ENCODE measurements around the gene XYLT1. TPM values are rescaled to one million over a fixed set of nuclear protein-coding genes. Genes with fewer than 3 reads are reported as not detected.

Gene XYLT1
- total and polyA plus RNA-seq, 10 of the 15 experiments (the other 5 are each of a cell fraction or from before 2014, with no cell fraction given) = 0.88 to 14.8 (median 5.8) TPM

- TF ChIP-seq HDGF (IDR thresholded peaks at IDR 0.05) = no peak
- no peak for TF ChIP-seq FOS (IDR thresholded peaks at IDR 0.05; ENCODE audit: borderline replicate concordance, extremely low read depth, insufficient read length)
- peak; percentile 69 for TF ChIP-seq MTA2 (IDR thresholded peaks at IDR 0.05; ENCODE audit: low read depth)
- 0 out of 2 replicates have a peak, but pooled peaks have one; percentile 26 for TF ChIP-seq CHD2 (IDR thresholded peaks at IDR 0.05; ENCODE audit: borderline replicate concordance, low read depth, low read length)
- no peak for TF ChIP-seq MEF2A (IDR thresholded peaks at IDR 0.05; ENCODE audit: insufficient read depth, low read depth, low read length)
- no peak for TF ChIP-seq CHD4 (IDR thresholded peaks at IDR 0.05)
- TF ChIP-seq ZNF207 (IDR thresholded peaks at IDR 0.05; ENCODE audit: borderline replicate concordance) = peak; percentile 77
- TF ChIP-seq FOXK2 (IDR thresholded peaks at IDR 0.05) = peak; percentile 62; the same call in 1 of the 2 replicates
- no peak for TF ChIP-seq BRCA1 (IDR thresholded peaks at IDR 0.05; ENCODE audit: low read depth, low read length)
- no peak for TF ChIP-seq SIN3A (IDR thresholded peaks at IDR 0.05; ENCODE audit: low read depth, low read length)
- peak; percentile 47; the same call in 1 of the 2 replicates for TF ChIP-seq FOXM1 (IDR thresholded peaks at IDR 0.05; ENCODE audit: low read depth, low read length)
- no peak for TF ChIP-seq POLR2AphosphoS2 (IDR thresholded peaks at IDR 0.05; ENCODE audit: low read depth, low read length)
- peak; percentile 66 for TF ChIP-seq ATF7 (IDR thresholded peaks at IDR 0.05; ENCODE audit: low read depth)
- TF ChIP-seq CREM (IDR thresholded peaks at IDR 0.05; ENCODE audit: low read depth) = peak; percentile 71; the same call in 1 of the 2 replicates
- TF ChIP-seq NFIC (IDR thresholded peaks at IDR 0.05; ENCODE audit: low read depth, low read length) = peak; percentile 75
- TF ChIP-seq ZNF622 (IDR thresholded peaks at IDR 0.05) = no peak
- TF ChIP-seq YY1 (IDR thresholded peaks at IDR 0.05; ENCODE audit: low read depth, low read length) = peak; percentile 78
- TF ChIP-seq YBX1 (IDR thresholded peaks at IDR 0.05) = no peak
- 0 out of 2 replicates have a peak, but pooled peaks have one; percentile 42 for TF ChIP-seq TCF12 (IDR thresholded peaks at IDR 0.05; ENCODE audit: low read depth, low read length)
- TF ChIP-seq TCF7 (IDR thresholded peaks at IDR 0.05; ENCODE audit: borderline replicate concordance) = peak; percentile 92
- TF ChIP-seq ZNF274 (IDR thresholded peaks at IDR 0.05; ENCODE audit: insufficient read depth, insufficient read length) = no peak
- TF ChIP-seq, protein P1, sequence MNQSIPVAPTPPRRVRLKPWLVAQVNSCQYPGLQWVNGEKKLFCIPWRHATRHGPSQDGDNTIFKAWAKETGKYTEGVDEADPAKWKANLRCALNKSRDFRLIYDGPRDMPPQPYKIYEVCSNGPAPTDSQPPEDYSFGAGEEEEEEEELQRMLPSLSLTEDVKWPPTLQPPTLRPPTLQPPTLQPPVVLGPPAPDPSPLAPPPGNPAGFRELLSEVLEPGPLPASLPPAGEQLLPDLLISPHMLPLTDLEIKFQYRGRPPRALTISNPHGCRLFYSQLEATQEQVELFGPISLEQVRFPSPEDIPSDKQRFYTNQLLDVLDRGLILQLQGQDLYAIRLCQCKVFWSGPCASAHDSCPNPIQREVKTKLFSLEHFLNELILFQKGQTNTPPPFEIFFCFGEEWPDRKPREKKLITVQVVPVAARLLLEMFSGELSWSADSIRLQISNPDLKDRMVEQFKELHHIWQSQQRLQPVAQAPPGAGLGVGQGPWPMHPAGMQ (IDR thresholded peaks at IDR 0.05; ENCODE audit: borderline replicate concordance) = no peak
- no peak for TF ChIP-seq IRF3 (IDR thresholded peaks at IDR 0.05)
- TF ChIP-seq, protein P2, sequence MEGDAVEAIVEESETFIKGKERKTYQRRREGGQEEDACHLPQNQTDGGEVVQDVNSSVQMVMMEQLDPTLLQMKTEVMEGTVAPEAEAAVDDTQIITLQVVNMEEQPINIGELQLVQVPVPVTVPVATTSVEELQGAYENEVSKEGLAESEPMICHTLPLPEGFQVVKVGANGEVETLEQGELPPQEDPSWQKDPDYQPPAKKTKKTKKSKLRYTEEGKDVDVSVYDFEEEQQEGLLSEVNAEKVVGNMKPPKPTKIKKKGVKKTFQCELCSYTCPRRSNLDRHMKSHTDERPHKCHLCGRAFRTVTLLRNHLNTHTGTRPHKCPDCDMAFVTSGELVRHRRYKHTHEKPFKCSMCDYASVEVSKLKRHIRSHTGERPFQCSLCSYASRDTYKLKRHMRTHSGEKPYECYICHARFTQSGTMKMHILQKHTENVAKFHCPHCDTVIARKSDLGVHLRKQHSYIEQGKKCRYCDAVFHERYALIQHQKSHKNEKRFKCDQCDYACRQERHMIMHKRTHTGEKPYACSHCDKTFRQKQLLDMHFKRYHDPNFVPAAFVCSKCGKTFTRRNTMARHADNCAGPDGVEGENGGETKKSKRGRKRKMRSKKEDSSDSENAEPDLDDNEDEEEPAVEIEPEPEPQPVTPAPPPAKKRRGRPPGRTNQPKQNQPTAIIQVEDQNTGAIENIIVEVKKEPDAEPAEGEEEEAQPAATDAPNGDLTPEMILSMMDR (IDR thresholded peaks at IDR 0.05 in 2 of 3, conservative IDR thresholded peaks at IDR 0.05 in 1 of 3; ENCODE audit: control insufficient read depth in 2 of 3, extremely low read depth in 1 of 3, insufficient read depth in 1 of 3, low read depth in 3 of 3, low read length in 3 of 3) = peak; percentile 64 to 75 (median 68)
- TF ChIP-seq, protein P3, sequence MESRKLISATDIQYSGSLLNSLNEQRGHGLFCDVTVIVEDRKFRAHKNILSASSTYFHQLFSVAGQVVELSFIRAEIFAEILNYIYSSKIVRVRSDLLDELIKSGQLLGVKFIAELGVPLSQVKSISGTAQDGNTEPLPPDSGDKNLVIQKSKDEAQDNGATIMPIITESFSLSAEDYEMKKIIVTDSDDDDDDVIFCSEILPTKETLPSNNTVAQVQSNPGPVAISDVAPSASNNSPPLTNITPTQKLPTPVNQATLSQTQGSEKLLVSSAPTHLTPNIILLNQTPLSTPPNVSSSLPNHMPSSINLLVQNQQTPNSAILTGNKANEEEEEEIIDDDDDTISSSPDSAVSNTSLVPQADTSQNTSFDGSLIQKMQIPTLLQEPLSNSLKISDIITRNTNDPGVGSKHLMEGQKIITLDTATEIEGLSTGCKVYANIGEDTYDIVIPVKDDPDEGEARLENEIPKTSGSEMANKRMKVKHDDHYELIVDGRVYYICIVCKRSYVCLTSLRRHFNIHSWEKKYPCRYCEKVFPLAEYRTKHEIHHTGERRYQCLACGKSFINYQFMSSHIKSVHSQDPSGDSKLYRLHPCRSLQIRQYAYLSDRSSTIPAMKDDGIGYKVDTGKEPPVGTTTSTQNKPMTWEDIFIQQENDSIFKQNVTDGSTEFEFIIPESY (IDR thresholded peaks at IDR 0.05) = no peak
- TF ChIP-seq STAT1 (conservative IDR thresholded peaks at IDR 0.05) = no peak
Observed at GRCh38 chr16:17258848-17259713, 211.7 kb downstream of the XYLT1 start (continued).

All from GM12878 (cell line).